Smooth muscle cell (in vitro differentiated cells): ENCODE measurements around the gene YBX1. TPM values are rescaled to one million over a fixed set of nuclear protein-coding genes. Genes with fewer than 3 reads are reported as not detected.

Experiments used
- DNase-seq: peaks from one replicate; lab custom pipeline; 2025; ENCODE audit not compliant: unreplicated experiment; lab: John Stamatoyannopoulos, UW
- H2AFZ ChIP-seq: fragments of 200-600 bp; sonication (generic); 2 replicates; pipeline ENCODE4 v1.6.0; 2016; ENCODE audit warnings: antibody characterized with exemption, low read depth, mild to moderate bottlenecking
- H3F3A ChIP-seq: fragments of 200-600 bp; sonication (generic); 2 replicates; pipeline ENCODE4 v1.6.0; 2017; ENCODE audit warnings: antibody characterized with exemption, low read depth
- H3K27ac ChIP-seq: fragments of 200-600 bp; sonication (generic); 2 replicates; pipeline ENCODE4 v1.5.1; 2016; ENCODE audit warnings: low read depth, mild to moderate bottlenecking
- H3K27me3 ChIP-seq: fragments of 200-600 bp; sonication (generic); 2 replicates; pipeline ENCODE4 v1.6.1; 2016; ENCODE audit warnings: low read depth, mild to moderate bottlenecking
- H3K36me3 ChIP-seq: fragments of 200-600 bp; sonication (generic); 2 replicates; pipeline ENCODE4 v1.5.1; 2016; ENCODE audit warnings: low read depth
- H3K4me1 ChIP-seq: fragments of 200-600 bp; sonication (generic); 2 replicates; pipeline ENCODE4 v1.5.1; 2016; ENCODE audit warnings: low read depth
- H3K4me2 ChIP-seq: fragments of 200-600 bp; sonication (generic); 2 replicates; pipeline ENCODE4 v1.6.0; 2016; ENCODE audit warnings: mild to moderate bottlenecking
- H3K4me3 ChIP-seq: fragments of 200-600 bp; sonication (generic); 2 replicates; pipeline ENCODE4 v1.5.1; 2016; ENCODE audit warnings: mild to moderate bottlenecking
- H3K79me2 ChIP-seq: fragments of 200-600 bp; sonication (generic); 2 replicates; pipeline ENCODE4 v1.6.0; 2016; ENCODE audit warnings: low read depth, mild to moderate bottlenecking
- H3K9ac ChIP-seq: fragments of 200-600 bp; sonication (generic); 2 replicates; pipeline ENCODE4 v1.6.0; 2016; ENCODE audit warnings: low read depth
- H3K9me3 ChIP-seq: fragments of 200-600 bp; sonication (generic); replicated peaks from 2 replicates; pipeline ENCODE4 v1.5.1; 2016; ENCODE audit warnings: low read depth
- H4K20me1 ChIP-seq: fragments of 200-600 bp; sonication (generic); 2 replicates; pipeline ENCODE4 v1.6.0; 2016; ENCODE audit warnings: low read depth
- CTCF ChIP-seq: fragments of 200-600 bp; sonication (generic); IDR thresholded peaks from 2 replicates; pipeline ENCODE4 v1.5.1; 2017; ENCODE audit warnings: borderline replicate concordance, mild to moderate bottlenecking, antibody characterized with exemption; ENCODE audit not compliant: insufficient read depth, poor library complexity, severe bottlenecking
- WGBS: methylation state at CpG from one replicate; pipeline ENCODE4 v1.1.7; 2016; ENCODE audit warnings: low lambda C conversion rate; 5-methylcytosine and 5-hydroxymethylcytosine counted together
- polyA plus RNA-seq: library from polyadenylated mRNA; unstranded; fragments of >200 nt; fragmentation: Nextera tagmentation; extraction: Ambion mirVana; gene quantifications from 2 replicates; pipeline ENCODE4 v1.2.1, GENCODE V29; 2016
- total RNA-seq: library from RNA; depleted of rRNA; stranded (reverse); fragments of >200 nt; gene quantifications from 2 replicates; pipeline ENCODE4 v1.2.3, GENCODE V29; 2014

The YBX1 gene
- total and polyA plus RNA-seq, 2 experiments from 2014 or later, result 284 to 587 TPM

GRCh38 chr1:42753070-42753469 is 70.9 kb downstream of the YBX1 start:
- peaks cover 11% of the 10 kb centered on the region for H3F3A ChIP-seq
- no peak overlapping the region for H3K9ac ChIP-seq
- H3K4me2 ChIP-seq, result no peak overlapping the region
- no peaks in the 10 kb centered on the region for H3K27me3 ChIP-seq
- peaks cover 29% of the 10 kb centered on the region for H3K36me3 ChIP-seq
- no peak overlapping the region for H2AFZ ChIP-seq
- no peaks in the 10 kb centered on the region for H3K4me1 ChIP-seq
- peaks cover 56% of the 10 kb centered on the region for H4K20me1 ChIP-seq
- DNase-seq, result no peak
- no peak for TF ChIP-seq CTCF
- H3K27ac ChIP-seq, result no peak overlapping the region
- WGBS, result 94% methylated on average over 1 of the region's 1 CpG
- no peak overlapping the region for H3K4me3 ChIP-seq
- H3K9me3 ChIP-seq, result no peaks in the 10 kb centered on the region
- no peaks in the 10 kb centered on the region for H3K79me2 ChIP-seq

Other genes starting within 250 kb of the YBX1 start
- gene ZMYND12, start 226.4 kb upstream of the YBX1 start, total RNA-seq, result 1.8 and 2.2 TPM in 2 replicates
- gene ZMYND12, start 226.4 kb upstream of the YBX1 start, polyA plus RNA-seq, result 0.46 and 1.5 TPM in 2 replicates
- 40.8 and 42.6 TPM in 2 replicates for gene PPCS, start 225.9 kb upstream of the YBX1 start, total RNA-seq
- gene PPCS, start 225.9 kb upstream of the YBX1 start, polyA plus RNA-seq, result 73.3 and 80.6 TPM in 2 replicates
- gene CCDC30, start 219.1 kb upstream of the YBX1 start, total RNA-seq, result 0.67 and 1.6 TPM in 2 replicates
- 1.2 and 1.8 TPM in 2 replicates for gene CCDC30, start 219.1 kb upstream of the YBX1 start, polyA plus RNA-seq
- gene PPIH, start 24.0 kb upstream of the YBX1 start, total RNA-seq, result 42.2 and 42.9 TPM in 2 replicates
- gene PPIH, start 24.0 kb upstream of the YBX1 start, polyA plus RNA-seq, result 38.5 and 46.9 TPM in 2 replicates
- gene CLDN19, start 57.8 kb downstream of the YBX1 start, total RNA-seq, result 0.67 and 1.0 TPM in 2 replicates
- gene CLDN19, start 57.8 kb downstream of the YBX1 start, polyA plus RNA-seq, result 2.4 and 2.9 TPM in 2 replicates
- 256 and 273 TPM in 2 replicates for gene P3H1, start 84.6 kb downstream of the YBX1 start, total RNA-seq
- 336 and 535 TPM in 2 replicates for gene P3H1, start 84.6 kb downstream of the YBX1 start, polyA plus RNA-seq
- 1.8 and 7.3 TPM in 2 replicates for gene C1orf50, start 84.8 kb downstream of the YBX1 start, total RNA-seq
- 9.7 and 11.5 TPM in 2 replicates for gene C1orf50, start 84.8 kb downstream of the YBX1 start, polyA plus RNA-seq
- gene TMEM269, start 102.6 kb downstream of the YBX1 start, total RNA-seq, result 0.09 and 0.36 TPM in 2 replicates
- 0.09 and 0.15 TPM in 2 replicates for gene TMEM269, start 102.6 kb downstream of the YBX1 start, polyA plus RNA-seq
- gene ERMAP, start 134.7 kb downstream of the YBX1 start, total RNA-seq, result 5.1 and 11.8 TPM in 2 replicates
- gene ERMAP, start 134.7 kb downstream of the YBX1 start, polyA plus RNA-seq, result 4.1 and 4.6 TPM in 2 replicates
- 32.5 and 35.0 TPM in 2 replicates for gene SVBP, start 135.0 kb downstream of the YBX1 start, total RNA-seq
- gene SVBP, start 135.0 kb downstream of the YBX1 start, polyA plus RNA-seq, result 31.5 and 32.8 TPM in 2 replicates
- gene ZNF691, start 164.2 kb downstream of the YBX1 start, total RNA-seq, result 4.2 and 7.2 TPM in 2 replicates
- gene ZNF691, start 164.2 kb downstream of the YBX1 start, polyA plus RNA-seq, result 4.8 and 10.2 TPM in 2 replicates